Measurements from ENCODE around the gene CDH23.
A peak's percentile ranks its signal among the peaks of the same experiment; 100 is the strongest.

The CDH23 gene

GRCh38 chr10:71424496-71425194, 27.9 kb downstream of the CDH23 start:
- no peak for DNase-seq

- no peak for DNase-seq
Measured at GRCh38 chr10:71426058-71426605, 29.4 kb downstream of the CDH23 start.

GRCh38 chr10:71427246-71427645, 30.5 kb downstream of the CDH23 start:
- DNase-seq = no peak

- DNase-seq = no peak
Measured at GRCh38 chr10:71429304-71429703, 32.6 kb downstream of the CDH23 start.

- no peak for DNase-seq
Measured at GRCh38 chr10:71429929-71430328, 33.2 kb downstream of the CDH23 start.

- DNase-seq = peak; percentile 37
Measured at GRCh38 chr10:71431239-71432100, 34.8 kb downstream of the CDH23 start.

GRCh38 chr10:71432101-71432905, 35.6 kb downstream of the CDH23 start:
- DNase-seq = no peak

GRCh38 chr10:71432956-71433767, 36.4 kb downstream of the CDH23 start:
- no peak for DNase-seq

GRCh38 chr10:71433768-71434744, 37.3 kb downstream of the CDH23 start:
- no peak for DNase-seq

- no peak for DNase-seq
Measured at GRCh38 chr10:71434760-71435394, 38.2 kb downstream of the CDH23 start.

- DNase-seq = no peak
Measured at GRCh38 chr10:71435571-71436267, 39.0 kb downstream of the CDH23 start.

GRCh38 chr10:71436268-71437125, 39.8 kb downstream of the CDH23 start:
- DNase-seq = no peak

GRCh38 chr10:71437537-71438092, 40.9 kb downstream of the CDH23 start:
- no peak for DNase-seq

- DNase-seq = no peak
Measured at GRCh38 chr10:71438761-71439160, 42.0 kb downstream of the CDH23 start.

GRCh38 chr10:71439670-71440425, 43.1 kb downstream of the CDH23 start:
- no peak for DNase-seq

- DNase-seq = no peak
Measured at GRCh38 chr10:71440506-71441035, 43.9 kb downstream of the CDH23 start.

GRCh38 chr10:71442000-71442399, 45.3 kb downstream of the CDH23 start:
- DNase-seq = no peak
